ENCODE results near the gene ADAMTS14.

The ADAMTS14 gene

DNA sequence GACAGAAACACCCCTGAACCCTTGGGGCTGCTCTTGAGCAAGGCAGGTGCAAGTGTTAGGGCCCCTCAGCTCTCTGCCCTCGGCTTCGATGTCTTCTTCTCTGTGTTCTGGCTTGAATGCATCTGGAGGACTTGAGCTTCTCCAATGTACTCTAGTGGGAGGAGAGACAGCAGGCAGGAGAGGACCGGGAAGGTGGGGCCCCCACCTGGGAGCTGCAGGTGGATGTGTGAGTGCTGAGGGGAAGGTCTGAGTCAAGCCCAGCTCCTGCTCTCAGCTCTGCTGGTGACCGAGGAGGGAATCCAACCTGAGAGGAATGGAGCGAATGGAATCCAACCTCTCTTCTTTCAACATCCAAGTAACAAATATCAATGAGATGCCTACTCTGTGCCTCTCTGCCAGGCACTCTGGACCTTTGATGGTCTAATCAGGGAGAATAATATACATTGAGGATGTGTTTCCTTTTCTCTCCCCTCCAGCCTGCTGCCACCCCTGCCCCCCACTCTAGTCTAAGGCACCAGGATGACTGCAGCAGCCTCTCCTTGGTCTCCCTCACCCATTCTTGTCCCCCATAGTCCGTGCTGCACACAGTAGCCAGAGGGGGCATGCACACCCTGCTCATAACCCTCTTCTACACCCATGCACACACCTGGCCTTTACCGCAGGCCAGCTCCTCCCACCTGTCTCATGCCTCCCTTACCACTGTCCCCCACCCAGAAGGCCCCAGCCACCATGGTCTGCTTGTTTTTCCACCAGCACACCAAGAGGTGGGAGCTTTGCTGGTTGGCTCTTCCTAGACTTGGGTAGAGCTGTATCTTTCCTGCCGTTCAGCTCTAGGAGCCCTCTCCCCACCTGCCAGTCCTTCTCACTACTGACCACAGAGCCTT is 99.2 kb downstream of the ADAMTS14 start:
- DNase-seq (ENCODE audit: low read depth in 3 of 3): no peak

GRCh38 chr10:70772627-70773026 is 100.3 kb downstream of the ADAMTS14 start:
- no peak for DNase-seq (ENCODE audit: low read depth in 3 of 3)

- DNase-seq (ENCODE audit: low read depth in 3 of 3): no peak
Measured at GRCh38 chr10:70773461-70773860, 101.2 kb downstream of the ADAMTS14 start.

DNA sequence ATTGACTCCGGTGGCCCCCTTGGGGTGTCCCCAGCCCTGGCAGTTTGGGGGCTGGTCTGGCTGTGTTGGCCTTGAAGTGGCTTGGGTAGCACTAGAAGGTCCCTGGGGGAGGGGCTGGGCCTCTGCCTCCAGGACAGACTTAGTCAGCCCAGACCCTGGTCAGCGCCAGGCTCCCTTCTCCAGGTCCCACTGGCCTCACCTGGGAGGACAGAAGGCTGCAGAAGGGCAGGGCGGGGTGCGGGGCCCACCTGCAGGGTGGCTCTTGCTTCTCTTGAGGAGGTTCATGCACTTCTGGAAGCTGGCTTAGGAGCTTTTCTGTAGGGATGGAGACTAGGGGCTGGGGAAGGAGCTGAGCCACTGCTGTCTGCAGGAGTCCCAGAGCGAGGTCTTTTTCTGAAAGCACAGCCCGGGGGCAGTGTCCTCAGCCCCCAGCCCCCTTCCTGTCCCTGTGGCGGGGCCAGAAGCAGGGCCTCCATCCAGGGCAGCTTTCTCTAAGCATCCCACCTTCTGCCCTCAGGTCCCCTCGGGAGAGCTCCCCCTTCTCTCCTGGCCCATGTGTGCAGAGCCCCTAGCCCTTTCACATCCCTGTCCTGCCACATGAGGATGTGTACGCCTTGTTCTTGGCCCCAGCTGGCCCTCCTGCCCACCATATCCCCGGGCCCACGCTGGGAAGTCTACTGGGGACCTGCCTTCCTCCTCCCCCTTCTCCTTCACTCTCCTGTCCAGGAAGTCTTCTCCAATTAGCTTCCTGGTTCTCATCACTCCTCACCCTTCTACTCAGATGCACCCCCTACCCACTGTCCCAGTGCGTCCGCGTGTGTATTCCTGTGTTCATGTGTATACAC is 101.9 kb downstream of the ADAMTS14 start:
- DNase-seq (ENCODE audit: low read depth in 3 of 3): no peak

DNA sequence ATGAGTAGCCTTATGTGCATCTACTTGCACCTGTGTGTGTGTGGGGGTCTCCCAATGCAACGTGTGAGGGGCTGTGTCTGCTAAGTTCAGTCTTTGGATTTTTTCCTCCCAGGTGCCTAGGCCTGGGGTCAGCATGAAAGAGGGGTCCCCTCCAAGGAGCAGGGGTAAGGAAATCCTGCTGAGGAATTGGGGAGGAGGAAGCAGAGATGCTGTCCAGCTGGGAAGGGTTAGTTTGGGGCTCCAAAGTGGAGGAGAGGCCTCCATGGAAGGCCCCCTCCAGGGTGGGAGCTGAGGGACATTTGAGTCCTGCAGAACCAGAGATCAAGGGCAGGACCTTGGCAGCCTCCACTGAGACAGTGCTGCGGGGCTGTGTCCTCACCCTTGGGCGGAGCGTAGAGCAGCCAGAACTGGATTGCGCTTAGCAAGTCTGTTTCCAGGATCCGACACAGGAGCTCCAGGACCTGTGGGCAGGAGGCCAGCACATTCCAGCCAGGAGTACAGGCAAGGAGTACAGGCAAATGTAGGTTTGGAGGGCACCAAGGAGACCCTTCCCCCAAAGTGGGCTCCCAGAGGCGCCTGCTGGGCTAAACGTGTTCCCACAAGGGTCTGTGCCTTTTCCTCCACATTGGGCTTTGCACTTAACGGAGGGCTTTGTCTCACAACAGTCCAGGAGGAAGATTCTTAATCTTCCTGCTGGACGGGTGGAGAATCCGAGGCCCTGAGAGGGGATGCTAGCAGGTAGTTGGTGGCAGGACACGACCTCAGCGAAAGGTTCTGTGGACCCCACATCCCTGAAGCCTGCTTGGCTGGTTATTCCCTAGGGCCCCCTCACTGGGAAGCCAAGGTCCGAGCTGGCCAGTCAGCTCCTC is 102.7 kb downstream of the ADAMTS14 start:
- no peak for DNase-seq (ENCODE audit: low read depth in 3 of 3)

- DNase-seq (ENCODE audit: low read depth in 3 of 3): no peak
Measured at GRCh38 chr10:70775679-70776454, 103.6 kb downstream of the ADAMTS14 start.

DNA sequence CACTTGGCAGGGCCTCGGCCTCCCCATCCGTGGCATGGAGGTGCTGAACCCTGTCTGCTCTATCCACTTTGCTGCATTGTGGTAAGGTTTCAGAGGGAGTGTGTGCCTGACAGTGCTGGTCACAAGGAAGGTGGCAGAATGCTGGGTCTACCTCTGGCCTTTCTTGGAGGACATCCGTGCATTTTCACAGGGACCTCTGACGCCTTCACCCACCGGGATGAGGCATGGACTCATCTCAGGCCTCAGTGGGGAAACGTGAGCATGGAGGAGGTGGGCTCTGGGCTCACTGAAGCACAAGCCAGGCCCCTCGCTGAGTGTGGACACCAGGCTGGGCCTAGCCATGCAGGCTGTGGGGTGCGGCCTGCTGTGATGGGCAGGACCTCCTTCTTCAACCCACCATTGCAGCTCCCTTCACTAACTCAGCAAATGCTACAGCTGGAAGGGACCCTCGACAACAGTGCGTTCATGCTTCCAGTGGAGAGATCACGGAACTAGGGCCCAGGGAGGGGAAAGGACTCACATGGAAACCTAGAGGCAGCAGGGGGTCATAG is 104.2 kb downstream of the ADAMTS14 start:
- DNase-seq (ENCODE audit: low read depth in 3 of 3): no peak

- DNase-seq (ENCODE audit: low read depth in 3 of 3): no peak
Measured at GRCh38 chr10:70777063-70777875, 105.0 kb downstream of the ADAMTS14 start.

GRCh38 chr10:70778267-70778924 is 106.1 kb downstream of the ADAMTS14 start:
- no peak for DNase-seq (ENCODE audit: low read depth in 3 of 3)

GRCh38 chr10:70779088-70779487 is 106.8 kb downstream of the ADAMTS14 start:
- no peak for DNase-seq (ENCODE audit: low read depth in 3 of 3)

DNA sequence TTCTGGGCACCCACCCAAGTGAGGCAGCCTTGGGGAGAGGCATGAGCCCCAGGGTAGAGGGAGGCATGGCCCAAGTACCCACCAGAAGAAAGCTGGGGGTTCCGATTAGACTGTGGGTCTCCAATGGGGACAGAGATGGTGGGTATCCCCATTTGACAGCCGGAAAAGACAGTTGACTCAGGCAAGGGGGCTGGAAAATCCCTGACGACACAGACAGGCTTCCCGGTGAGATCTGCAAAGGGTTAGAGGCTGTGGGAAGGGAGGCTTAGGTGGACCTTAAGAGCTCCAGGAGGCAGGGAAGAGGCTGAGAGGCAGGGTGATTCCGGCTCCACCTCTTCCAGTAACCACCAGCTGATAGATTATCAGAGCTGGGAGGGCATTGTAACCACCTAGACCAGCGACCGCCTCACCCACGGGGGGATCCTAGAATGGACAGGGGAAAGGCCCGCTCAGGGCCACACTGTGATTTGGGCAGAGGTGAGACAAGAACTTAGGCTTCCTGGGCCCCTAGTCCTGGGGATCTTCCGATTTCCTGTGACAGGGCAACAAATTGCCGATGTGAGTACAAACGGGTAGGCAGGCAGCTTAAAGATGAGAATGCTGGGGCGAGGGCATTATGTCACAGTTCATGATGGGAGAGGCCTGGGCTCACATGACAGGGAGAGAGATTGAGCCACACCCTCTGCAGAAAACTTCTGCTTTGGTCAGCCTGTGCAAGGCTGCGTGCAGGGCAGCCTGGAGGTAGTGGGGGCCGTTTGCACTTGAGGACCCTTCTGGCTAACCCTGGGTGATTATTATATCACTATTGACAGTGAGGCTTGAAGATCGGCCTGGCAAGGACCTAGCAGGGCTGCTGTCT is 107.4 kb downstream of the ADAMTS14 start:
- DNase-seq (ENCODE audit: low read depth in 3 of 3): no peak

DNA sequence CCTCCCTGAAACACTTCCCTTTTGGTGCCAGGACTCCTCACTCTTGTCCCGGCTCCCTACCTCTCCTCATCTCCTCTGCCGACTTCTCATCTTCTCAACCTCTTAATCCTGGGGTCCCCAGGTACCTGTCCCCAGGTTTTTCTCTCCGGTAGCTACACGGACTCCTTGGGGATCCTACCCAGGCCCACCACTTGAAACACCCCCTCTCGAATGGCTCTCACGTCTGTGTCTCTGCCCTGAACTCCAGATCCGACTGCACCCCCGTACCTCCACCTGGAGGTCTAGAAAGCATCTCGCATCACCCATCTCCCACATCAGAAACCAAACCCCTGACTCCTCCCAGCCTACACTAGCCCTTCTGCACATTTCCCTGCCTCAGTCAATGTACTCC is 108.1 kb downstream of the ADAMTS14 start:
- DNase-seq (ENCODE audit: low read depth in 3 of 3): no peak

- no peak for DNase-seq (ENCODE audit: low read depth in 3 of 3)
Measured at GRCh38 chr10:70780772-70781171, 108.5 kb downstream of the ADAMTS14 start.

DNA sequence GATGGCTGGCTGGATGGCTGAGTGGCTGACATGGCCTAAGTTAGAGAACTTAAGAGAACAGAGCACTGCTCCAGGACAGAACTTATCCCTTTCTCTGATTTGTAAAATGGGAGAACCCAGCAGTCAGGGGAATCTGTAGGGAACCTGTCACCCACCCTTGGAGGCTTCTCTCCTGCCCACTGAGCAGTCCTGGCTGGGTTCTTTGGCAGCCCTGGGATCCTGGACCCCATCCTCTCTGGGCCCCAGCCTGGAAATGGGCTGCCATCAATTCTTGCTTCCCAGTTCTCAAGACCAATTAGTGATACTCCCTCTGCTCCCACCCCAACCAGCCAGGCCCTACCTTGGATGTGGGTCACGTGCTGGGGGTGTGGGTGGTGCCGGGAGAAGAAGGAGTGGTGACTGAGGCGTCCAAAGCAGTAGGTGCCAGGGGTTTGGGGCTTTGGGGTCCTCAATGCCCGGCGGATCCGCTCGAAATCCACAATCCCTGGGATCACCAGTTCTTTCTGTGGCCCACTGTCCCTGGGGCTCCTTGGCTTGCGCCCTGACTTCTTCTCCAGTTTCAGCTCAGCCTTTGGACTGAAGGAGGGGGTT is 109.2 kb downstream of the ADAMTS14 start:
- no peak for DNase-seq (ENCODE audit: low read depth in 3 of 3)

- no peak for DNase-seq (ENCODE audit: low read depth in 3 of 3)
Measured at GRCh38 chr10:70782086-70782745, 109.9 kb downstream of the ADAMTS14 start.

DNA sequence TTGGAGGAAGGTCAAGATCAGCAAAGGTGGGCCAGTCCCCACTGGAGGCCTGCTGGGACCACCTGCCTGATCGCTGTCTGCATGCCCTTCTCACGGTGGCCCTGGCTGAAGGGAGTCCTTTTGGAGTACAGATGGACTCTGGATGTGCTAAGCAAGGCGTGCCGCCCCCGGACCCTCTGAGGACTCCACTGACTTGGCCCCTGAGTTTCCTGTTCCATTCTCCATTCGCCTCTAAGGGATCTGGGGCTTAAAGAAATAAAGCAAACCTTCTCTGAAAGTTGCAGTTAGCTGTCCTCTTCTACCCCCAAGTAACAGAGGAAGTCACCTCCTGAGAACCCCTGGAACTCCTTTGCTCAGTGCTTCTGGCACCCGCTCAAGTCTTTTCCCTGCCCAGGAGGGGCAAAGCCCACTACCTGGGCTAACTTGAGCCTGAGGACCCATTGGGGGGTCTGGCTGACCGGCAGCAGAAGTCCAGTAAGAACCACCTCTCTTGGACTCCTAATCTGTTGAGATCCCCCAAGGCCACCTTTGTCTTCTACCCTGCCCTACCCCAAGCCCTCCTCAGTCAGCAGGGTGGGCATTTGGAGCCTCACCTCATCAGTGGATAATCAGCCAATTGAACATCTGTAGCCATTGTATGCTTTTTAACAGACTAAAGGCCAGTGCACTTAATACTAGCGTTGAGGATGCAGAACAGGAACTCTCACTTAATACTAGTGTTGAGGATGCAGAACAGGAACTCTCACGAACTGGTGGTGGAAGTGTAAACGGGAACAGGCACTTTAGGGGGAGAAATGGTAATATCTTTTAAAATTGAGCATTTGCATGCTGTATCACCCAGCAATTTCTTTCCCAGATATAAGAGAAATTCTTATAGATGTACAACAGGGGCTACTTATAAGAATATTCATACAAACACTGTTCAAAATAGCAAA is 110.7 kb downstream of the ADAMTS14 start:
- no peak for DNase-seq (ENCODE audit: low read depth in 3 of 3)
